Cardiac fibroblast (primary cell): ENCODE measurements around the gene SSH3.
A peak's percentile ranks its signal among the peaks of the same experiment; 100 is the strongest.

Experiments
- DNase-seq, 2 donors: peaks; one replicate each; pipeline versions ENCODE4 v3.0.0 to v3.0.0-alpha.2; 2010; ENCODE audit warnings: low read depth in 2 of 2
- H3K4me3 ChIP-seq, 2 donors: replicated peaks in 1 of 2; 1 replicate in 1 of 2; 2 replicates in 1 of 2; pipeline ENCODE4 v1.5.1; 2011; ENCODE audit warnings: low read depth in 2 of 2, low read length in 2 of 2, mild to moderate bottlenecking in 2 of 2, moderate library complexity in 1 of 2
- TF ChIP-seq, protein P1 (sequence below): IDR thresholded peaks from one replicate; pipeline ENCODE4 v1.5.1; 2011; ENCODE audit warnings: low read depth, mild to moderate bottlenecking, low read length, inconsistent platforms

SSH3 gene

DNA sequence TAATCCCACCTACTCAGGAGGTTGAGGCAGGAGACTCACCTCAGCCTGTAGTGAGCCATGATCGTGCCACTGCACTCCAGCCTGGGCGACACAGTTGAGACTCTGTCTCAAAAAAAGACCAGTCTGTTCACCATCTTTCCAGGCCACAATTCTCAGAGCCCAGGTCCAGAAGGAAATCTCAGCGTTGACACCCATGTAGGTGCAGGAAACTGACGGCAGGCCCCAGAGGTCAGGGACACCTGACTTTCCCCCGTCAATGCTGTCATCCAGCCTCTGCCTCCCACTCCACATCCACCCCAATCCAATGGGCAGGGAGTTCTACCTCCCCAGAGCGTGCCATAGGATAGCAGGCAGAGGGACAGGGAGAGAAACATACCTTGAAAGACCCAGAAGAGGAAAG is 42.9 kb upstream of the SSH3 start:
- no peak for DNase-seq
- TF ChIP-seq, protein P1, sequence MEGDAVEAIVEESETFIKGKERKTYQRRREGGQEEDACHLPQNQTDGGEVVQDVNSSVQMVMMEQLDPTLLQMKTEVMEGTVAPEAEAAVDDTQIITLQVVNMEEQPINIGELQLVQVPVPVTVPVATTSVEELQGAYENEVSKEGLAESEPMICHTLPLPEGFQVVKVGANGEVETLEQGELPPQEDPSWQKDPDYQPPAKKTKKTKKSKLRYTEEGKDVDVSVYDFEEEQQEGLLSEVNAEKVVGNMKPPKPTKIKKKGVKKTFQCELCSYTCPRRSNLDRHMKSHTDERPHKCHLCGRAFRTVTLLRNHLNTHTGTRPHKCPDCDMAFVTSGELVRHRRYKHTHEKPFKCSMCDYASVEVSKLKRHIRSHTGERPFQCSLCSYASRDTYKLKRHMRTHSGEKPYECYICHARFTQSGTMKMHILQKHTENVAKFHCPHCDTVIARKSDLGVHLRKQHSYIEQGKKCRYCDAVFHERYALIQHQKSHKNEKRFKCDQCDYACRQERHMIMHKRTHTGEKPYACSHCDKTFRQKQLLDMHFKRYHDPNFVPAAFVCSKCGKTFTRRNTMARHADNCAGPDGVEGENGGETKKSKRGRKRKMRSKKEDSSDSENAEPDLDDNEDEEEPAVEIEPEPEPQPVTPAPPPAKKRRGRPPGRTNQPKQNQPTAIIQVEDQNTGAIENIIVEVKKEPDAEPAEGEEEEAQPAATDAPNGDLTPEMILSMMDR = no peak
- no peak overlapping the region for H3K4me3 ChIP-seq

DNA sequence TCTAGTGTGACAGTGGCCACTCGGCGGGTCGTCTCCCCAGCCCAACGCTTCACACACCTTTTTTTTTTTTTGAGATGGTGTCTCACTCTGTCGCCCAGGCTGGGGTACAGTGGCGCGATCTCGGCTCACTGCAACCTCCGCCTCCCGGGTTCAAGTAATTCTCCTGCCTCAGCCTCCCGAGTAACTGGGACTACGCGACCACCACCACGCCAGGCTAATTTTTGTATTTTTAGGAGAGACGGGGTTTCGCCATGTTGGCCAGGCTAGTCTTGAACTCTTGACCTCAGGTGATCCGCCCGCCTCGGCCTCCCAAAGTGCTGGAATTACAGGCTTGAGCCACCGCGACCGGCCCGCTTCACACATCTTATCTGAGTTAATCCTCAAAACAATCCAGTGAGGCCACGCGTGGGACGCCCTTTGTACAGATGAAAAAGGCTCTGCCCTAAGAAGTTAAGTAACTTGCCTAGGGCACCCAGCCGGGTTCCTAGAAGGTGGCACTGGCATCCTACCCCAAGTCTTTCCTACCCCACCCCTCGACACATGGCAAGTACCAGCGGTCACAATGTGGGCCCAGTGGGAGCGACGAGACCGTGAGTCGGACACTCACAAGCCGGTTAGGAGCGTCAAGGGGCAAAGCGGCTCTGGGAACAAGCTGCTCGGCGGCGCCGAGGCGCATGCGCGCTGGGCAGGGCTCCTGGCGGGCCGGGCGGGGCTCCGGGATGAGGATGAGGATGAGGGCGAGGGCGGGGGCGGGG is 42.3 kb upstream of the SSH3 start:
- DNase-seq = peak; percentile 59 to 61
- H3K4me3 ChIP-seq = peak overlapping the region; percentile 40 to 45

DNA sequence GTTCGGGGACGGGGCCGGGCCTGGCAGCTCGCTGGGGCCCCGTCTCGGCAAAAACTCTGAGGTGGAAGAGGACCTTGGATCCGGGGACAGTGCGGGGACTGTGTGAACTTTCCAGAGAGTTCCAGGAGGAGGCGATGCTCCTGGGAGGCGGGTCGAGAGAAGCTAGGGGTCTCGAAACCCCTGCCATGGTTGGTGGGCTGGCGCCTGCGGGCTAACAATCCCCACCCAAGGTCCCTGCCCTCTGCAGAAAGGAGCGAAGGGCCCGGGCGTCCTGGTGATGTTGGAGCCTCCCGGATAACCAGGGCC is 41.7 kb upstream of the SSH3 start:
- peak overlapping the region in 1 of 2 donors; percentile 45 for H3K4me3 ChIP-seq

DNA sequence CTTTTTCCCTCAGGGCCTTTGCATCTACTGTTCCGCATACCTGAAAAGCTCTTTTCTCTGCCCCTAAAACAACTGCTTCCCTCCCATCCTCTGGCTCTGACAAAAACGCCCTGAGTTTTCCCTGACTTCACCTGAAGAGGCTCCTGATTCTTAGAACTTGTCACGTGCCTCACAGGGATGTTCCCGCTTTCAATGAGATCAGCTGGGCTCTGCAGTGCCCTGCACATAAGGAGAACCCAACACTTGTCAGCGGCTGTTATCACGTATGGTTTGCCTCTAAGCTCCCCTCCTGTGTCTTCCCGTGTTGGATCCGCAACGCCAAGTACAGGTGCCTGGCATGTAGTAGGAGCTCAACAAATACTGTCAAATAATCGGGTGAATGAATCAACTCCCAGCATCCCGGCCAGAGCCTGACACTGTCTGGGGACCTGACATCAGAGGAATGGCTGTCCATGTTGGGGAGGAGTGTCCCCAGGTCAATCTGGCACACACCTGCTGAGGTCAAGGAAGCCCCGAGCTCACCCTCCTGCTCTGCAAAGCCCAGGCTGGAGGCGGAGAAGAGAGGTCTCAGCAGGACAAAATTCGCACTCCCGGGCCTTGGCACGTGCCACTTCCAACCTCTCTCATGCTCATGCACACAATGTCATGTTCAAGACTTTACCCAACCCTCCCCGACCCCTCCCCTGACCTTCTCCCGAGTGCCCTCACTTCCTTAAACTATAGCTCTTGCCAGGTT is 41.2 kb upstream of the SSH3 start:
- TF ChIP-seq, protein P1 = no peak
- no peak for DNase-seq
- no peak overlapping the region for H3K4me3 ChIP-seq

More for the DNA sequence above, 41.7 kb upstream of the SSH3 start:
- TF ChIP-seq, protein P1 = peak; percentile 28
- DNase-seq = no peak

DNA sequence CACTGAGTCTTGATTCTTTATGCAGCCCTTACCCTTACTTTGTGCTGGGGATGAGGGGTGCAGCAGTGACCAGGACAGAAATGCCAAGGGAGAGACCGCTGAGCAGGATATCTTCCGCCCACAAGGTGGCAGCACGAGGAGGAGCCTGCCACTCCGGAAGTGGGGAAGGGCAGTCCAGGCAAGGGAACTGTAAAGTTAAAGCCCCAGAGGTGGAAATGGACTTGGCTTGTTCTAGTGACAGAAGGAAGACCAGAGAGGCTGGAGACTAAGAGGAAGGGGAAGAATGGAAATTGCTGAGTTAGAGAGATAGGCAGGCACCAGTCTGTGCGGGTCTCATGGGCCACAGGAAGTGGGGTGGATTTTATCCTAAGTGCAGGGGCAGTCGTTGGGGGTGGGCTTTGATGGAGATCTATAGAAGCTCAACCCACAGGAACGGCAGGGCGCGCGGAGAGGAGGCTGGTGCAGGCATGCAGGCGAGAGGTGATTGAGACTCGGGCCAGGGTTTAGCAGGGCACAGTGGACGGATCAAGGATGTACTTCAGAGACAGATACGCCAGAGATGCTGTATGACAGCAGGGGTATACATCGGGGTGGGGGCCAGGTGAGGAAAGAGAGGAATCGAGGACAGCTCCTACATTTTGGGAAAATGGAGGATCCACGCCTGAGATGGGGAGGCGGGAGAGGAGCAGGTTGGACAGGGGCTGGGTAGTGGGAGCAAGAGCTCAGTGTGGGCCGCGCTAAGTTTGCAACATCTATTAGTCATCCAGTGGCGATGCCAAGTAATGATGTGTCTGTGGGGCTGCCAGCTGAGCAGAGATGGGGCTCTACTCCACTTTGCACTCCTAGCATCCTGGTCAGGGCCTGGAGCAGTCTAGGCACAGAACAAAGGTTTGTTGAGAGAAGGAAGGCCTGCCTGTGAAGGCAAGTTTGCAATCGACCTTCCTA is 40.3 kb upstream of the SSH3 start:
- no peak overlapping the region for H3K4me3 ChIP-seq
- TF ChIP-seq, protein P1 = peak; percentile 83
- DNase-seq = peak; percentile 77 to 84

DNA sequence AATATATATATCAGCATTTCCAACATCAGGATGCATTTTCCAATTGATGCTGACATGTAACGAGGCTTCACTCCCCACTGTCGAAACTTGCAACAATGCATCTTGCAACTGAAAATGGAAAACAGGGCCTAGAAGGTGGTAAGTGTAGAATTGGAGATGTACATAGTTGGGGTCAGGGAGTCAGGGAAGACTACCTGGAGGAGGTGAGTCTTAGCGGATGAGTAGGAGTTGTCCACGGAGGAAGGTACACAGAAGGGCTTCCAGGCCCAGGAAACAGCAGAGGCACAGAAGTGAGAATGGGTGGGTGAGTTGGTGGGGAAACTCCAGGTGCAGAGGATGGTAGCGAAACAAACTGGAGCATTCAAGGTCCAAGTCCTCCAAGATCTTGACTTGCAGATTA is 39.1 kb upstream of the SSH3 start:
- H3K4me3 ChIP-seq = no peak overlapping the region
- TF ChIP-seq, protein P1 = no peak
- no peak for DNase-seq
